Parathyroid adenoma (tissue), 2 donors: ENCODE results near the gene MAT2A.
"Not testable (repeated sequence)": the region's sequence is repeated elsewhere in the genome, so short reads cannot be mapped to it uniquely, and the experiment has no call there.

Experiments
- H2AFZ ChIP-seq: fragments of 300-600 bp; sonication (generic); one replicate; pipeline ENCODE4 v1.7.0; 2017; ENCODE audit warnings: antibody characterized with exemption, mild to moderate bottlenecking
- H3K27ac ChIP-seq: fragments of 300-600 bp; sonication (generic); one replicate; pipeline ENCODE4 v1.7.0; 2017
- H3K27me3 ChIP-seq: fragments of 300-600 bp; sonication (generic); one replicate; pipeline ENCODE4 v1.7.0; 2017; ENCODE audit warnings: low read length; ENCODE audit not compliant: control insufficient read depth, insufficient read depth
- H3K36me3 ChIP-seq: fragments of 300-600 bp; sonication (generic); one replicate; pipeline ENCODE4 v1.7.0; 2017; ENCODE audit warnings: low read length; ENCODE audit not compliant: control insufficient read depth, insufficient read depth
- H3K4me1 ChIP-seq: fragments of 300-600 bp; sonication (generic); one replicate; pipeline ENCODE4 v1.7.0; 2017; ENCODE audit warnings: control low read depth
- H3K4me2 ChIP-seq: fragments of 300-600 bp; sonication (generic); one replicate; pipeline ENCODE4 v1.7.0; 2017; ENCODE audit warnings: low read length
- H3K4me3 ChIP-seq: fragments of 300-600 bp; sonication (generic); one replicate; pipeline ENCODE4 v1.7.0; 2017; ENCODE audit warnings: low read depth, low read length
- H3K79me2 ChIP-seq: fragments of 300-600 bp; sonication (generic); one replicate; pipeline ENCODE4 v1.7.0; 2017; ENCODE audit warnings: control low read depth
- H3K9ac ChIP-seq: fragments of 300-600 bp; sonication (generic); one replicate; pipeline ENCODE4 v1.7.0; 2017; ENCODE audit warnings: mild to moderate bottlenecking
- H3K9me3 ChIP-seq: fragments of 300-600 bp; sonication (generic); one replicate; pipeline ENCODE4 v1.7.0; 2017; ENCODE audit warnings: low read length; ENCODE audit not compliant: control insufficient read depth
- TF ChIP-seq, protein P1 (sequence below): fragments of 300-600 bp; sonication (generic); IDR thresholded peaks from one replicate; pipeline ENCODE4 v1.7.0; 2017; ENCODE audit warnings: antibody characterized with exemption, mild to moderate bottlenecking
- donor health status: primary hyperparathyroidism.

MAT2A gene

DNA sequence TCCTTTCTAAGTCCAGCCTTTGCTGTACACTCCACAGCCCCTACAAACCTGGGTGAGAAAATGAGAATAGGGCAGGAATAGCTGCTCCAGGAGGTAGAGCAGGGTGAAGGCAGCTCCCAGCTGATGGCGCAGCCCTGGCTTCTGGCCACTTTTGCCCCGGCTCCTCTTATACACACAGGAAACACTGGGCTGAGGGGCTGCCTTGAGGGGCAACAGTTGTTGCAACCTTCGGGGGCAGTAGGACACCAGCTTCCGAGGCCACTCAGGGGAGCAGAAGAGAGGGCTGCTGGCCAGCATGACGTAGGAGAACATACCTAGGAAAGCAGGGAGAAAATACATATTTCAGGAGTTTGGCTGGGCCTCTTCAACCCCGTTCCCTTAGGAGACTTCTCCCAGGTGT is 14.2 kb downstream of the MAT2A start:
- H2AFZ ChIP-seq = no peak overlapping the region
- no peaks in the 10 kb centered on the region for H3K27me3 ChIP-seq
- no peaks in the 10 kb centered on the region for H3K9me3 ChIP-seq
- peaks cover 8% of the 10 kb centered on the region for H3K4me1 ChIP-seq
- H3K4me2 ChIP-seq = no peak overlapping the region
- no peaks in the 10 kb centered on the region for H3K36me3 ChIP-seq
- no peak overlapping the region for H3K27ac ChIP-seq
- H3K4me3 ChIP-seq = no peak overlapping the region
- TF ChIP-seq, protein P1, sequence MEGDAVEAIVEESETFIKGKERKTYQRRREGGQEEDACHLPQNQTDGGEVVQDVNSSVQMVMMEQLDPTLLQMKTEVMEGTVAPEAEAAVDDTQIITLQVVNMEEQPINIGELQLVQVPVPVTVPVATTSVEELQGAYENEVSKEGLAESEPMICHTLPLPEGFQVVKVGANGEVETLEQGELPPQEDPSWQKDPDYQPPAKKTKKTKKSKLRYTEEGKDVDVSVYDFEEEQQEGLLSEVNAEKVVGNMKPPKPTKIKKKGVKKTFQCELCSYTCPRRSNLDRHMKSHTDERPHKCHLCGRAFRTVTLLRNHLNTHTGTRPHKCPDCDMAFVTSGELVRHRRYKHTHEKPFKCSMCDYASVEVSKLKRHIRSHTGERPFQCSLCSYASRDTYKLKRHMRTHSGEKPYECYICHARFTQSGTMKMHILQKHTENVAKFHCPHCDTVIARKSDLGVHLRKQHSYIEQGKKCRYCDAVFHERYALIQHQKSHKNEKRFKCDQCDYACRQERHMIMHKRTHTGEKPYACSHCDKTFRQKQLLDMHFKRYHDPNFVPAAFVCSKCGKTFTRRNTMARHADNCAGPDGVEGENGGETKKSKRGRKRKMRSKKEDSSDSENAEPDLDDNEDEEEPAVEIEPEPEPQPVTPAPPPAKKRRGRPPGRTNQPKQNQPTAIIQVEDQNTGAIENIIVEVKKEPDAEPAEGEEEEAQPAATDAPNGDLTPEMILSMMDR = no peak
- no peaks in the 10 kb centered on the region for H3K79me2 ChIP-seq
- no peak overlapping the region for H3K9ac ChIP-seq

DNA sequence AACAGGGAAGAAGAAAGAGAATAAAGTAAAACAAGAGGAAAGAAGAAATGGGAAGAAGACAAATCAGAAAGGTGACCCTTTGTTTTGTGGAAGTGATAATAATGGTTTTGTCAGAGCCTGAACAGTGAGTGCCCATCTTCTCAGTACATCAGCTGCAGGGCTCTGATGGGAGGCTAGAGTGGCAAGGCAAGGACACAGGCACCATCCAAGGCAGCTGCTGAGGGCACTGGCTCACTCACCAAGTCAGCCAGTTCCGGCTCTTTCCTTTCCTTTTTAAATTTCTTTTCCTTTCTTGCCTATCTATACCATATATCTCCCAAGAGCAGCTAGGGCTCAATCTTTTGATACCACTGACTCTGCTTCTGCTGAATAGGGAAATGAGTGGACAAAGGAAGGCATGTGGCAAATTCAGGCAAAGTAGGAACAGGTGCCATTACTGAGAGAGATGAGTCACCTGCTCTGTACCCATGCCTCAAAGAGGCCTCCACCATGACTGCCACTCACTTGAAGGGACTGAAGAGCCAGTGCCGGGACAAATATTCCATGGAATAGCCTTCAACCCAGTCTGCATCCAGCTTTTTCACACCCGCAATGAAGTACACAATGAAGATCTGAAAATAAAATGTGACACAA is 16.1 kb downstream of the MAT2A start:
- Histone ChIP-seq H3K4me2 (no peak overlapping the region), H3K9me3 (no peaks in the 10 kb centered on the region), H3K4me3 (no peak overlapping the region), H3K27me3 (no peaks in the 10 kb centered on the region), H2AFZ (no peak overlapping the region), H3K27ac (no peak overlapping the region), H3K79me2 (no peaks in the 10 kb centered on the region), H3K36me3 (no peaks in the 10 kb centered on the region), H3K9ac (no peak overlapping the region), H3K4me1 (peaks cover 8% of the 10 kb centered on the region)
- TF ChIP-seq, protein P1 = no peak

DNA sequence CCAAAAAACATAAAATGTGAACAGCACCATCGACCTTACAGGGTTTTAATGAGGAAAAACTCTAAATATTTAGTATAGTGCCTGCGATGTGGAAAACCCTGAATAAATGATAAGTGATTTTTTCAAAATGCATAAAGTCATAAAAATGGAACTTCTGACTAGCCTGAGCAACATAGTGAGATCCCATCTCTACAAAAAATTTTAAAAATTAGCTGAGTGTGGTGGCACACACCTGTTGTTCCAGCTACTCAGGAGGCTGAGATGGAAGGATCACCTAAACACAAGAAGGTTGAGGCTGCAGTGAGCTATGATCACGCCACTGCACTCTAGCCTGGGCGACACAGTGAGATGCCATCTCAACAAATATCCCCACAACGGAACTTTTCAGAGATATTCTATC is 18.2 kb downstream of the MAT2A start:
- Histone ChIP-seq H3K27me3 (no peaks in the 10 kb centered on the region), H3K4me2 (no peak overlapping the region), H3K79me2 (no peaks in the 10 kb centered on the region), H3K4me1 (peaks cover 5% of the 10 kb centered on the region), H3K36me3 (no peaks in the 10 kb centered on the region), H3K9ac (no peak overlapping the region), H3K9me3 (no peaks in the 10 kb centered on the region), H2AFZ (no peak overlapping the region), H3K4me3 (no peak overlapping the region), H3K27ac (no peak overlapping the region)
- TF ChIP-seq, protein P1 = no peak

DNA sequence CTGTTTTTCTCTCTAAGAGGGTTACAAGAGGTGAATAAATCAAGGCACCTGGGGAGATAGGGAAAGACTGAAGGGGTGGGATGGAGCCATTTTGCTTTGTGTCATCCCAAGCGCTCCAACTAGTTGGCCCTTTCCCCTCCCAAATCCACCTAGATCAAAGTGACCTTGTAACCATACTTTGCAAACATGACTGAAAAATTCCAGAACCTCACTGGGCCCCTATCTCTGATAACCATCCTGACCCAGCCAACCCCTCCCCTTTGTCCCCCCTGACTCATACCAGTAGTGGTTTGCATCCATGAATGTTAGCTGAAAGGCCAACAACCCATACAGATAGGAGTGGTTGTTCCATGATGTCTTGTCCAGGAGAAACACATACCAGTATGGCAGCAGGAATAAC is 19.2 kb downstream of the MAT2A start:
- H2AFZ ChIP-seq = no peak overlapping the region
- H3K4me3 ChIP-seq = no peak overlapping the region
- no peak overlapping the region for H3K9ac ChIP-seq
- H3K4me1 ChIP-seq = peaks cover 2% of the 10 kb centered on the region
- no peaks in the 10 kb centered on the region for H3K9me3 ChIP-seq
- H3K4me2 ChIP-seq = no peak overlapping the region
- H3K27me3 ChIP-seq = no peaks in the 10 kb centered on the region
- TF ChIP-seq, protein P1 = no peak
- H3K79me2 ChIP-seq = no peaks in the 10 kb centered on the region
- H3K36me3 ChIP-seq = no peaks in the 10 kb centered on the region
- H3K27ac ChIP-seq = no peak overlapping the region

DNA sequence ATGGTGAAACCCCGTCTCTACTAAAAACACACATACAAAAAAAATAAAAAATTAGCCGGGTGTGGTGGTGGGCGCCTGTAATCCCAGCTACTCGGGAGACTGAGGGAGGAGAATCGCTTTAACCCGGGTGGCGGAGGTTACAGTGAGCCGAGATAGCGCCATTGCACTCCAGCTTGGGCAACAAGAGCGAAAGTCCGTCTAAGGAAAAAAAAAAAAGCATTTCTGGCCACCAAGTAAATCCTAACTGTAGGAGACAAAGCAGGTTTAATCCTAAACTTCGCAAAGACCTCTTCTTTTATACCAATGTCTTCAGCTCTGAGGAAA is 21.4 kb downstream of the MAT2A start:
- H3K27ac ChIP-seq = not testable (repeated sequence)

More for the DNA sequence above, 21.4 kb downstream of the MAT2A start:
- H3K27me3 ChIP-seq, H3K36me3 ChIP-seq, H3K9me3 ChIP-seq, H3K4me1 ChIP-seq, H3K79me2 ChIP-seq, H3K9ac ChIP-seq, H2AFZ ChIP-seq: not testable (repeated sequence)
- peak overlapping the region; percentile 73 for H3K4me3 ChIP-seq
- H3K4me2 ChIP-seq = peak overlapping the region; percentile 74
